Measurements from ENCODE around the gene MAP4K2. TPM values are rescaled to one million over a fixed set of nuclear protein-coding genes. Genes with fewer than 3 reads are reported as not detected.
A peak's percentile ranks its signal among the peaks of the same experiment; 100 is the strongest.

Gene MAP4K2
- total and polyA plus RNA-seq, 9 of the 15 experiments (the other 6 are each of a cell fraction or from before 2014, with no cell fraction given) = 0.13 to 14.5 (median 7.3) TPM

GRCh38 chr11:64803846-64804345 lies 882 bp upstream of the MAP4K2 start:
- DNase-seq (ENCODE audit: extremely low read depth in 1 of 4, low spot score in 3 of 4) (no peak), ATAC-seq (peak; percentile 41), FAIRE-seq (no peak)
- peaks cover 49% of the 10 kb centered on the region; the same call in 2 of the 3 replicates for H3K36me3 ChIP-seq (ENCODE audit: control insufficient read depth, insufficient read depth, low read length)
- H2AFZ ChIP-seq (ENCODE audit: low read depth, low read length) = no peak overlapping the region; the same call in 1 of the 2 replicates
- H3K9ac ChIP-seq (ENCODE audit: insufficient read depth in 1 of 2, low read depth in 2 of 2, low read length in 2 of 2) = peak overlapping the region; percentile 62 to 87; a peak in 3 of 4 replicates
- ChIA-PET POLR2A (interaction anchor here (1.2 to 1.4 kb wide), 2 partner anchors 9 to 25 kb away, joined by 3 to 4 read pairs; partner anchors contain the start of gene SF1), CTCF (ENCODE audit: low intra/inter-chr PET ratio) (interaction anchor here (0.6 to 1.1 kb wide), 3 partner anchors 17 to 165 kb away, joined by 3 to 4 read pairs (median 4); no protein-coding TSS in a partner anchor)
- no peaks in the 10 kb centered on the region for H3K27me3 ChIP-seq (ENCODE audit: control insufficient read depth in 2 of 2, insufficient read depth in 2 of 2, low read length in 2 of 2)
- intact Hi-C loops (cut with micrococcal nuclease) = loop anchor here (2.0 to 5.0 kb wide), 2 partner anchors 25 to 38 kb away; partner anchors contain the start of genes CDC42BPG and SF1
- H3K9me3 ChIP-seq (replicated peaks; ENCODE audit: control insufficient read depth, insufficient read depth, low read depth, low read length) = no peaks in the 10 kb centered on the region
- WGBS (ENCODE audit: insufficient coverage, low coverage, missing lambda C conversion rate) = 44% methylated on average over 15 of the region's 15 CpGs
- H4K20me1 ChIP-seq (replicated peaks; ENCODE audit: control insufficient read depth, insufficient read depth, low read length) = no peaks in the 10 kb centered on the region
- TF ChIP-seq MEF2D (tag; conservative IDR thresholded peaks at IDR 0.05; ENCODE audit: low read depth) (no peak), NEUROD1 (IDR thresholded peaks at IDR 0.05; ENCODE audit: borderline replicate concordance, low read depth, low read length, partially characterized antibody) (no peak), PHF8 (IDR thresholded peaks at IDR 0.05; ENCODE audit: borderline replicate concordance, low read length) (0 out of 2 replicates have a peak, but pooled peaks have one; percentile 2), POLR2AphosphoS2 (IDR thresholded peaks at IDR 0.05; ENCODE audit: low read length) (0 out of 2 replicates have a peak, but pooled peaks have one; percentile 2), ZNF277 (CRISPR knock-in tag; IDR thresholded peaks at IDR 0.05; ENCODE audit: borderline replicate concordance) (no peak)
- peak overlapping the region; percentile 55 for H3K4me3 ChIP-seq
- no peaks in the 10 kb centered on the region for H3K9me1 ChIP-seq (ENCODE audit: control insufficient read depth, insufficient read depth, low read length)
- peak overlapping the region; percentile 91 for H3K4me2 ChIP-seq (ENCODE audit: insufficient read depth, low read length)
- H3K4me1 ChIP-seq (replicated peaks in 1 of 2; ENCODE audit: control insufficient read depth in 2 of 2, insufficient read depth in 2 of 2, low read length in 2 of 2) = peaks cover 30 to 62% of the 10 kb centered on the region in 2 experiments
- BruUV-seq (replicated peaks) = TSS peak; percentile 41
- peak overlapping the region; percentile 39 for H3K27ac ChIP-seq (ENCODE audit: extremely low read depth, low read depth, low read length)
- peaks cover 1% of the 10 kb centered on the region; the same call in 1 of the 3 replicates for H3K79me2 ChIP-seq (ENCODE audit: control insufficient read depth, insufficient read depth, low read length)
- in situ Hi-C loops (cut with MboI) = no loop called here

Measured in K562 (cell line).